Endometrial microvascular endothelial cells (primary cell): ENCODE measurements around the gene SLC27A1. TPM values are rescaled to one million over a fixed set of nuclear protein-coding genes. Genes with fewer than 3 reads are reported as not detected.

ENCODE experiments used
- in situ Hi-C: cut with HindIII; loops from 2 replicates; pipeline ENCODE4 v1.10.0; 2017; ENCODE audit warnings: low sequenced_read_pairs, low pct_unique_long_range_greater_than_20kb; ENCODE audit errors: inconsistent ontology term
- total RNA-seq: library from RNA; depleted of rRNA; stranded (reverse); fragments of >200 nt; gene quantifications from one replicate; pipeline ENCODE4 v1.2.3, GENCODE V29; 2015; ENCODE audit errors: inconsistent ontology term

Gene SLC27A1
- 7.5 TPM for total RNA-seq

GRCh38 chr19:17470068-17470841 lies at the start of gene SLC27A1:
Gene SLC27A1 (plus strand): TSS chr19:17470524. CDS start chr19:17470541, 17 bp downstream.
- in situ Hi-C loops = no loop called here

- in situ Hi-C loops = no loop called here
These were observed 48.4 kb upstream of the SLC27A1 start for GRCh38 chr19:17421942-17422341.

- in situ Hi-C loops = no loop called here
These were observed 46.7 kb upstream of the SLC27A1 start for GRCh38 chr19:17423429-17424208.

- in situ Hi-C loops = loop anchor here (25.0 kb wide), 1 partner anchor 437 kb away; the partner anchor contains the start of genes RPL18A and SLC5A5
These were observed 45.5 kb upstream of the SLC27A1 start for GRCh38 chr19:17424743-17425365.

DNA sequence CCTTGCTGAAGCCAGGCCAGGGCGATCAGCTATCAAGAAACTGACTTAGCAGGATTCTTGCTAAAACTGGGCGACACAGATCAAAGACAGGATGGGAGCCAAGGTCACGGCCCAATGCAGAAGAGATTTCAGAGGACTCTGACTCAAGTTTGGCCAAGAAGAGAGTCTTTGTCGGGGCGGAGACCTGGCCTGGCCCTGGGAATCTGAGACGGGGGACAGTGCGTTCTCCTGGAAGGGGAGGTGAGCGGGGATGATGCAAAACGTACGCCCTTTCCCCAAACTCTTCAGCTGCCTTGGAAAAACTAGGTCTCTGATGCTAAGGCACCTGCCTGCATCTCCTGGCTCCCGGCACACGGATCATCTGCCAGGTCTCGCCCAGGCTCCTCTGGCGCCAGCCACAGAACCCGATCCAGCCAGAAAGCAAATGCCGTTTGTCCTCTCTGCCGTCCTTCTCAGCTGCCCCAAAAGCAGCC lies 40.6 kb upstream of the SLC27A1 start:
- in situ Hi-C loops = loop anchor here (25.0 kb wide), 1 partner anchor 433 kb away; the partner anchor contains the start of genes RPL18A and SLC5A5

GRCh38 chr19:17431417-17431816 lies 38.9 kb upstream of the SLC27A1 start:
- in situ Hi-C loops = loop anchor here (25.0 kb wide), 1 partner anchor 431 kb away; the partner anchor contains the start of genes RPL18A and SLC5A5

DNA sequence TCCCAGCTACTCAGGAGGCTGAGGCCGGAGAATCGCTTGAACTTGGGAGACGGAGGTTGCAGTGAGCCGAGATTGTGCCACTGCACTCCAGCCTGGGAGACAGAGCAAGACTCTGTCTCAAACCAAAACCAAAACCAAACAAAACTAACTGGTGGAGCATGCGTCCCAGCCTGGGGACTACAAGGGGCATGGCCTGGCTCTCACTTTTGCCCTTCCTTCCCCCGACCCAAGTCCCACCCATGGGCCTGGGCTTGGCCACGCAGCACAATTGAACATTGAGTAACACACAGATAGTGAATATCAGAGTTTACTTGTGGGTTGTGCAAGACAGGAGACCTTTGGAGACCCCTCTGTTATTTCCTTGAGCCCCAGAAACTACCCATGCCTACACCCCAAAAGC lies 35.1 kb upstream of the SLC27A1 start:
- in situ Hi-C loops = loop anchor here (25.0 kb wide), 1 partner anchor 427 kb away; the partner anchor contains the start of genes RPL18A and SLC5A5

DNA sequence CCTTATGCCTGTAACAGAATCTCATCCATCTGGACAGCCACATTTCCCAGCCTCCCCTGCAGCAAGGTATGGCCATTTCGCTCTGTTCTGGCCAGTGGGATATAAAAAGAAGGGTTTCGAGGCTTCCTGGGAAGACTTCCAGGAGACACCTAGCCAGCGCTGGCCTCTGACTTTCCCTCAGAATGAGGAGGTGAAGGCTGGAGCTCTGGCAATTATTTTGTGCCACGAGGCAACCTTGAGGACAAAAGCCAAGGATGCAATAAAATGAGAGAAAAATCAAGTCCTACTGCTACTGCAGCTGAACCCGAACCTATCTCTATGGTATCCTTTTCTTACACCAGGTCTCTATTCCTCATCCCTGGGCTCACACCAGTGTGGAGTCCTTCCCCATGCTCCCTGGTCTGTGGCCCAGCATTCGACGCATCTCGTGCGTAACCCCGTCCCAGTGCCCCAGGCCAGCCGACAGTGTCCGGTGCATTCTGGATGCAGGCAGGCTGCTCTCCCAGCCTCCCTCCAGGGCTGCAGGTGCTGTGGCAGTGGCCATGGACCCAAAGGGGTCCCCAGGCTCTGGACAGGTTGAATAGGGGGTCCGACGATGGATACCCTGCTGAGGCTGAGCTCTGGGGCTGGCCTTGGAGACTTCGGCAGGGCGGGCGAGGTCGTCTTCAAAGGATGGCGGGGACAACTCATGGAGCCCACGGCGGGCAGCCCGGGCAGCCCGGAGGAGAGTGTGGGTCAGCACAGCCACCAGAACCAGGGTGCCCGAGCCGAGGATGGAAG lies 34.0 kb upstream of the SLC27A1 start:
- in situ Hi-C loops = loop anchor here (25.0 kb wide), 1 partner anchor 426 kb away; the partner anchor contains the start of genes RPL18A and SLC5A5

GRCh38 chr19:17436874-17437267 lies 33.5 kb upstream of the SLC27A1 start:
- in situ Hi-C loops = loop anchor here (25.0 kb wide), 1 partner anchor 425 kb away; the partner anchor contains the start of genes RPL18A and SLC5A5

- in situ Hi-C loops = loop anchor here (25.0 kb wide), 1 partner anchor 421 kb away; the partner anchor contains the start of genes RPL18A and SLC5A5
These were observed 28.9 kb upstream of the SLC27A1 start for GRCh38 chr19:17441241-17442021.

GRCh38 chr19:17445526-17446165 lies 24.7 kb upstream of the SLC27A1 start:
- in situ Hi-C loops = loop anchor here (25.0 kb wide), 1 partner anchor 417 kb away; the partner anchor contains the start of genes RPL18A and SLC5A5

DNA sequence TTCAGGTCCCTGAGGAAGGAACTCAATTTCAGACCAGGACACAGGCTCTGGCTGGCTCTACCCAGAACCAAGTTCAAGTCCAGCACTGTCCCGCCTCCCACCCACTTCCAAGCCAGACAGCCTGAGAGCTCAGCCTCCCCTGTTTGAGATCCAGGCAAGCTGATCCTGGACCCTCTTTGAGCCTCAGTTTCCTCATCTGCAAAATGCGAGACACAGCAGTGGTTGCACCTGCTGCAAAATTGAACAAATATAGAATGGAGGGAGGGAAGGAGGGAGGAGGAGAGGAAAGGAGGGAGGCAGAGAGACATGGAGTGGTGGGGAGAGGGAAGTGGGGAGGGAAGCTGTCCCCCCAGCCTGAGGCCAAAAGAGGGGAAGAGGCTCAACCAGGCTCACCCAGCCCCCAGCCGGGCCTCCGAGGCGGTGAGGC lies 22.6 kb upstream of the SLC27A1 start:
- in situ Hi-C loops = loop anchor here (25.0 kb wide), 1 partner anchor 415 kb away; the partner anchor contains the start of genes RPL18A and SLC5A5

- in situ Hi-C loops = loop anchor here (25.0 kb wide), 1 partner anchor 414 kb away; the partner anchor contains the start of genes RPL18A and SLC5A5
These were observed 22.0 kb upstream of the SLC27A1 start, which contains the start of gene TMEM221 for GRCh38 chr19:17448131-17448967. Gene TMEM221 (minus strand): TSS chr19:17448668. CDS start chr19:17448462, 206 bp downstream.

- in situ Hi-C loops = no loop called here
These were observed 19.9 kb upstream of the SLC27A1 start for GRCh38 chr19:17450264-17451075.

GRCh38 chr19:17451820-17452219 lies 18.5 kb upstream of the SLC27A1 start:
- in situ Hi-C loops = no loop called here
